Esophagus muscularis mucosa (tissue), 4 donors: Measurements from ENCODE around the gene NPTN. TPM values are rescaled to one million over a fixed set of nuclear protein-coding genes. Genes with fewer than 3 reads are reported as not detected.
"Not testable (repeated sequence)": the region's sequence is repeated elsewhere in the genome, so short reads cannot be mapped to it uniquely, and the experiment has no call there.

Source experiments
- DNase-seq: peaks from one replicate; pipeline ENCODE4 v3.0.0-alpha.2; 2017; ENCODE audit errors: extremely low spot score
- H3K27ac ChIP-seq, 4 donors: fragments of 200-600 bp; sonication (generic); replicated peaks in 1 of 4; 1 replicate in 3 of 4; 2 replicates in 1 of 4; pipeline ENCODE4 v1.5.1; 2016 to 2019; ENCODE audit warnings: mild to moderate bottlenecking in 1 of 4
- H3K27me3 ChIP-seq, 4 donors: fragments of 200-600 bp; sonication (generic); one replicate each; pipeline versions ENCODE4 v1.5.1 to v1.6.0; 2016 to 2019
- H3K36me3 ChIP-seq, 4 donors: fragments of 200-600 bp; sonication (generic); one replicate each; pipeline ENCODE4 v1.5.1; 2016 to 2019
- H3K4me1 ChIP-seq, 4 donors: fragments of 200-600 bp; sonication (generic); one replicate each; pipeline ENCODE4 v1.5.1; 2016 to 2019
- H3K4me3 ChIP-seq, 4 donors: fragments of 200-600 bp; sonication (generic); 1 replicate in 2 of 4; 2 replicates in 2 of 4; pipeline ENCODE4 v1.5.1; 2016 to 2019; ENCODE audit warnings: mild to moderate bottlenecking in 4 of 4, moderate library complexity in 1 of 4
- H3K9me3 ChIP-seq, 4 donors: fragments of 200-600 bp; sonication (generic); 1 replicate in 3 of 4; 2 replicates in 1 of 4; pipeline ENCODE4 v1.5.1; 2016 to 2019
- CTCF ChIP-seq, 3 experiments: fragments of 200-600 bp in 2 of 3; fragments of 450-650 bp in 1 of 3; sonication (generic) in 2 of 3; IDR thresholded peaks; one replicate each; pipeline ENCODE4 v1.5.1; 2017 to 2019; ENCODE audit warnings: antibody characterized with exemption in 3 of 3, mild to moderate bottlenecking in 2 of 3, moderate library complexity in 1 of 3
- EP300 ChIP-seq: sonication (generic); formaldehyde crosslinking; IDR thresholded peaks from one replicate; pipeline ENCODE4 v1.6.1; 2017; ENCODE audit warnings: antibody characterized with exemption
- POLR2A ChIP-seq: fragments of 450-650 bp; IDR thresholded peaks from one replicate; pipeline ENCODE4 v1.6.1; 2017; ENCODE audit warnings: antibody characterized with exemption, moderate library complexity, mild to moderate bottlenecking, low read depth
- POLR2AphosphoS5 ChIP-seq, 2 donors: sonication (generic); formaldehyde crosslinking; IDR thresholded peaks; one replicate each; pipeline ENCODE4 v1.6.1; 2017; ENCODE audit warnings: antibody characterized with exemption in 2 of 2
- WGBS: methylation state at CpG from one replicate; pipeline ENCODE4 v1.1.5; 2018; 5-methylcytosine and 5-hydroxymethylcytosine counted together
- intact Hi-C: fragments of 100-400 bp; cut with DNase I; formaldehyde crosslinking; loops from one replicate; pipeline ENCODE4 v1.15.1; 2023
- total RNA-seq, 4 donors: library from RNA; depleted of rRNA; stranded (reverse); fragments of >200 nt; gene quantifications; one replicate each; pipeline versions ENCODE4 v1.1.0 to v1.2.1, GENCODE V29; 2016

The NPTN gene
- total RNA-seq, 4 donors from 2014 or later = 218 to 281 (median 246) TPM

GRCh38 chr15:73654659-73655058 lies 21.5 kb upstream of the NPTN start:
- Histone ChIP-seq H3K4me3 (no peak overlapping the region), H3K4me1 (peaks cover 0 to 4% (median 0%) of the 10 kb centered on the region in 4 donors), H3K9me3 (no peaks in the 10 kb centered on the region), H3K36me3 (no peaks in the 10 kb centered on the region), H3K27ac (no peak overlapping the region), H3K27me3 (peaks cover 0 to 4% (median 0%) of the 10 kb centered on the region in 4 donors)
- whole genome bisulfite sequencing = 73% methylated on average over 3 of the region's 3 CpGs
- TF ChIP-seq CTCF (IDR thresholded peaks at IDR 0.05) (no peak), POLR2AphosphoS5 (IDR thresholded peaks at IDR 0.05) (no peak), EP300 (no peak), POLR2A (no peak)
- intact Hi-C loops = no loop called here
- DNase-seq = no peak

- intact Hi-C loops = no loop called here
- DNase-seq = no peak
- Histone ChIP-seq H3K27me3 (peaks cover 0 to 7% (median 0%) of the 10 kb centered on the region in 4 donors), H3K36me3 (no peaks in the 10 kb centered on the region), H3K4me3 (no peak overlapping the region), H3K9me3 (no peaks in the 10 kb centered on the region), H3K4me1 (peaks cover 0 to 4% (median 0%) of the 10 kb centered on the region in 4 donors), H3K27ac (no peak overlapping the region)
- TF ChIP-seq POLR2A = no peak
- TF ChIP-seq EP300 = no peak
- 65% methylated on average over 3 of the region's 3 CpGs for WGBS
These were observed 17.4 kb upstream of the NPTN start for GRCh38 chr15:73650416-73651126.

- Histone ChIP-seq H3K27ac (no peak overlapping the region), H3K9me3 (no peaks in the 10 kb centered on the region), H3K27me3 (peaks cover 0 to 7% (median 0%) of the 10 kb centered on the region in 4 donors), H3K4me3 (no peak overlapping the region), H3K4me1 (peaks cover 0 to 4% (median 0%) of the 10 kb centered on the region in 4 donors), H3K36me3 (no peaks in the 10 kb centered on the region)
- intact Hi-C loops = no loop called here
- TF ChIP-seq POLR2A = no peak
- TF ChIP-seq POLR2AphosphoS5 (IDR thresholded peaks at IDR 0.05) = no peak
- no peak for TF ChIP-seq EP300
- no peak for TF ChIP-seq CTCF (IDR thresholded peaks at IDR 0.05)
- DNase-seq = no peak
- 77% methylated on average over 2 of the region's 2 CpGs for WGBS
These were observed 14.8 kb upstream of the NPTN start for GRCh38 chr15:73648014-73648295.

GRCh38 chr15:73647259-73648013 lies 14.2 kb upstream of the NPTN start:
- Histone ChIP-seq H3K4me3 (no peak overlapping the region), H3K9me3 (no peaks in the 10 kb centered on the region), H3K27me3 (peaks cover 0 to 7% (median 0%) of the 10 kb centered on the region in 4 donors), H3K4me1 (peaks cover 0 to 4% (median 0%) of the 10 kb centered on the region in 4 donors), H3K27ac (no peak overlapping the region), H3K36me3 (no peaks in the 10 kb centered on the region)
- no peak for DNase-seq
- WGBS = 74% methylated on average over 6 of the region's 6 CpGs
- intact Hi-C loops = no loop called here
- TF ChIP-seq POLR2AphosphoS5 (IDR thresholded peaks at IDR 0.05) (no peak), POLR2A (no peak), CTCF (IDR thresholded peaks at IDR 0.05) (no peak), EP300 (no peak)

GRCh38 chr15:73639464-73639863 lies 6.3 kb upstream of the NPTN start:
- WGBS = 86% methylated on average over 5 of the region's 5 CpGs

More at GRCh38 chr15:73639464-73639863, 6.3 kb upstream of the NPTN start:
- H3K4me3 ChIP-seq, H3K9me3 ChIP-seq, intact Hi-C loops, DNase-seq, H3K27ac ChIP-seq, H3K27me3 ChIP-seq, H3K36me3 ChIP-seq: not testable (repeated sequence)
- peaks cover 0 to 10% (median 4%) of the 10 kb centered on the region in 4 donors for H3K4me1 ChIP-seq
